ENCODE measurements around the gene GTF2F2. TPM values are rescaled to one million over a fixed set of nuclear protein-coding genes. Genes with fewer than 3 reads are reported as not detected.

GTF2F2 gene
- total RNA-seq, 2 donors from 2014 or later: 18.7 to 20.5 TPM

DNA sequence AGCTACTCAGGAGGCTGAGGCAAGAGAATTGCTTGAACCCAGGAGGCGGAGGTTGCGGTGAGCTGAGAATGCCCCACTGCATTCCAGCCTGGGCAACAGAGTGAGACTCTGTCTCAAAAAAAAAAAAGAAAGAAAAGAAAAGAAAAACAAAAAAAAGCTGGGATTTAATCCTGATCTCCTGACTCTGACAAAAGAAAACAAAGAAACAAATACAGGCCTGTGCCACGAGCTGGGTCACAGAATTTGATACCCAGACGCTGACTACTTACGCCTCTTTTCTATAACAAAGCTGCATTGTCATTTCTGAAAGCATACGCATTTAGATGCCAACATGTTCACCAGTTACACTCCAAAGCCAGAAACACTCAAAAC, 18.2 kb upstream of the GTF2F2 start:
- no peaks in the 10 kb centered on the region for H3K4me1 ChIP-seq
- H3K27ac ChIP-seq: no peak overlapping the region
- no peak for DNase-seq
- no peak overlapping the region for H3K9ac ChIP-seq (ENCODE audit: low read depth in 2 of 2, low read length in 2 of 2)
- no peaks in the 10 kb centered on the region for H3K27me3 ChIP-seq
- intact Hi-C loops (cut with DNase I): no loop called here
- no peak overlapping the region for H3K4me3 ChIP-seq
- no peaks in the 10 kb centered on the region for H3K9me3 ChIP-seq
- H3K36me3 ChIP-seq: no peaks in the 10 kb centered on the region
- TF ChIP-seq, protein P1, sequence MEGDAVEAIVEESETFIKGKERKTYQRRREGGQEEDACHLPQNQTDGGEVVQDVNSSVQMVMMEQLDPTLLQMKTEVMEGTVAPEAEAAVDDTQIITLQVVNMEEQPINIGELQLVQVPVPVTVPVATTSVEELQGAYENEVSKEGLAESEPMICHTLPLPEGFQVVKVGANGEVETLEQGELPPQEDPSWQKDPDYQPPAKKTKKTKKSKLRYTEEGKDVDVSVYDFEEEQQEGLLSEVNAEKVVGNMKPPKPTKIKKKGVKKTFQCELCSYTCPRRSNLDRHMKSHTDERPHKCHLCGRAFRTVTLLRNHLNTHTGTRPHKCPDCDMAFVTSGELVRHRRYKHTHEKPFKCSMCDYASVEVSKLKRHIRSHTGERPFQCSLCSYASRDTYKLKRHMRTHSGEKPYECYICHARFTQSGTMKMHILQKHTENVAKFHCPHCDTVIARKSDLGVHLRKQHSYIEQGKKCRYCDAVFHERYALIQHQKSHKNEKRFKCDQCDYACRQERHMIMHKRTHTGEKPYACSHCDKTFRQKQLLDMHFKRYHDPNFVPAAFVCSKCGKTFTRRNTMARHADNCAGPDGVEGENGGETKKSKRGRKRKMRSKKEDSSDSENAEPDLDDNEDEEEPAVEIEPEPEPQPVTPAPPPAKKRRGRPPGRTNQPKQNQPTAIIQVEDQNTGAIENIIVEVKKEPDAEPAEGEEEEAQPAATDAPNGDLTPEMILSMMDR (IDR thresholded peaks at IDR 0.05): no peak

DNA sequence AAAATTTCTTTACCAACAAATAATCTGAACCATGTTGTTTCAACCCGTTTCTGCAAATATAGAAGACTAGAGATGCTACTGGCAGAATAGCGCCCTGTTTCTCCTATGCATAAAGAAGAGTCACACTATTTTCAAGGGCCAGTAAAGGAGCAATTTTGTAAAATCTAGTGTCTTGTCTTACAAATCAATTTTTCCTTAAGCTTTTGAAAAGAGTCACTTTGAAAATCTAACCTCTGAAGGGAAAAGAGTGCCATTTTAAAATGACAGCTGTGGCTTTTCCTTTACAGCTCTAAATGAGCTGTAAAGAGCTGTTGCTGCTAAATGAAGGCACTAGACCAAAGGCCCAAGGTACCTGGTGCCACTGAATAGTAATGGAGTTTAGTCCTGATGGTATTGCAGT, 16.9 kb upstream of the GTF2F2 start:
- TF ChIP-seq, protein P1 (IDR thresholded peaks at IDR 0.05): no peak
- H3K4me3 ChIP-seq: no peak overlapping the region

DNA sequence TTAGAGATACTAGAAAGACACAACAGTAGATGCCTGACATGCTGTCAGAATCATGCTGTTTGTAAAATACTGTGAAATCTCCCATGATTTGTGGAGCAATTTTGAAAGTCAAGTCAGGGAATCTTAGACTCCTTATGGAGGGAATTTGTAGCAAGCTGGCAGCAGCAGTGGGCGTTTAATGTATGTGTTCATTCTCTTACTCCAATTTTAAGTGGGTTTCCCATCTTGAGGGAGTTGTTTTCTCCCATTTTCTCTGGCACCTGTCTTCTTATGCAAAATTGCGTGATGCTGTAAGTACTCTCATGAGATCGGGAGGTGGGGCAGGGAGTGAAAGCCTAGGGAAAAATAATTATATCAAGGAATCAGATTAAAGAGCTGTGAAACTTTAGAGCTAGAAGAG, 16.0 kb upstream of the GTF2F2 start:
- no peaks in the 10 kb centered on the region for H3K36me3 ChIP-seq
- H3K27me3 ChIP-seq: no peaks in the 10 kb centered on the region
- TF ChIP-seq, protein P1 (IDR thresholded peaks at IDR 0.05): no peak
- no peaks in the 10 kb centered on the region for H3K9me3 ChIP-seq
- H3K4me1 ChIP-seq: no peaks in the 10 kb centered on the region
- H3K9ac ChIP-seq (ENCODE audit: low read depth in 2 of 2, low read length in 2 of 2): no peak overlapping the region
- H3K4me3 ChIP-seq: no peak overlapping the region
- DNase-seq: no peak
- intact Hi-C loops (cut with DNase I): no loop called here
- no peak overlapping the region for H3K27ac ChIP-seq

More for the DNA sequence above, 16.9 kb upstream of the GTF2F2 start:
- H3K4me1 ChIP-seq: no peaks in the 10 kb centered on the region
- H3K9me3 ChIP-seq: no peaks in the 10 kb centered on the region
- no peak overlapping the region for H3K9ac ChIP-seq (ENCODE audit: low read depth in 2 of 2, low read length in 2 of 2)
- H3K27me3 ChIP-seq: no peaks in the 10 kb centered on the region
- DNase-seq: no peak
- H3K27ac ChIP-seq: no peak overlapping the region
- intact Hi-C loops (cut with DNase I): no loop called here
- H3K36me3 ChIP-seq: no peaks in the 10 kb centered on the region

DNA sequence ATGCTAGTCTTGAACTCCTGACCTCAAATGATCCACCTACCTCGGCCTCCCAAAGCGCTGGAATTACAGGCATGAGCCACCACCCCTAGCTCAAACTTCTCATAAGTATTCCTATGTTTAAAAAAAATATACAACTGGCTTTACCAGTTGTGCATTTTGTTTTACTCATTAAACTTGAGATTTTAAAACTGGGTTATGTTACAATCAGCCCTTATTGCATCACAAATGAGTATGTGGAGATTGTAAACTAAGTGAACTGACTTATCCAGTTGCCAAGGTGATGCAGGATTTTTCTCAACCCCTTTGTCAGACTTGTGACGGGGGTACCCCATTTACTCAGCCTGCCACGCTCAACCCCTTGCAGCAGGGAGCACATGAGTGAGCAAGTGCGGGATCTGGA, 14.4 kb upstream of the GTF2F2 start:
- no peaks in the 10 kb centered on the region for H3K9me3 ChIP-seq
- intact Hi-C loops (cut with DNase I): no loop called here
- TF ChIP-seq, protein P1 (IDR thresholded peaks at IDR 0.05): no peak
- DNase-seq: no peak
- H3K27me3 ChIP-seq: no peaks in the 10 kb centered on the region
- no peak overlapping the region for H3K27ac ChIP-seq
- no peaks in the 10 kb centered on the region for H3K36me3 ChIP-seq
- H3K4me1 ChIP-seq: no peaks in the 10 kb centered on the region
- H3K4me3 ChIP-seq: no peak overlapping the region
- H3K9ac ChIP-seq (ENCODE audit: low read depth in 2 of 2, low read length in 2 of 2): no peak overlapping the region

DNA sequence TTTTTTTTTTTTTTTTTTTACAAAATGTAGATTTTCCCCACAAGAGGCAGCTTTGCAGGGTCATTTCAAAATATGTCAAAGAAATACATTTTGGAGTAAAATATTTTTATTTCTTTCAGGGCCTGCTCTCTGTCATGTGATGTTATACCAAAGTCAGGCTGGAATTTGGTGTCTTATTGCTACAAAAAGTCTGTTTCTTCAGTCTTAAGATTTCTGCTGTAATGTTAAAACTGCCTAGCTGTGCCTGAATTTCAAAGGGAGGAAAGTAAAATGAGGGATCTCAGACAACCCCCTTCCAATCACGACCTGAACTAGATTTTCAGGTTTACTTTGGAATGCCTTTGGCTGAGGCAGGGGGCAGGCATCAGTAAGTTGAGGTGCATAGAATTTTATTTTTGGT, 12.8 kb upstream of the GTF2F2 start:
- intact Hi-C loops (cut with DNase I): no loop called here
- Histone ChIP-seq H3K4me1 (no peaks in the 10 kb centered on the region), H3K27ac (no peak overlapping the region), H3K9me3 (no peaks in the 10 kb centered on the region), H3K27me3 (no peaks in the 10 kb centered on the region), H3K4me3 (no peak overlapping the region), H3K9ac (ENCODE audit: low read depth in 2 of 2, low read length in 2 of 2) (no peak overlapping the region), H3K36me3 (no peaks in the 10 kb centered on the region)
- no peak for DNase-seq
- TF ChIP-seq, protein P1 (IDR thresholded peaks at IDR 0.05): no peak

DNA sequence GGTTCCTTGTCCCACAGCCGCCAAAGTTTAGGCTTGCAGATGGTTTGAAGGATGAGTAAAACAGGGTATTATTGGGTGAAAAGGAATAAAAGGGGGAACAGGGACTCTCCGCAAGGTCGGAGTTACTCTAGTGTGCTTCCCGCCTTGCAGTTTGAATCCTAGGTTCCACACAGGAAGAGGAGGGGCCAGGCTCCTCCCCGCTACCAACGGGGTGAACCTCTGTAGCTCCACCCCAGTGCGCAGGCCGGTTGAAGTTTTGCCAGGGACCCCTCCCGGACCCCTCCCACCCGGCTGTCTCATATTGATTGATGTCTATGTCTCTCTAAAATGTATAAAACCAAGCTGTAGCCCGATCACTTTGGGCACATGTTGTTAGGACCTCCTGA, 11.6 kb upstream of the GTF2F2 start:
- Histone ChIP-seq H3K4me1 (no peaks in the 10 kb centered on the region), H3K4me3 (no peak overlapping the region), H3K9me3 (no peaks in the 10 kb centered on the region), H3K27ac (no peak overlapping the region), H3K36me3 (no peaks in the 10 kb centered on the region), H3K27me3 (no peaks in the 10 kb centered on the region), H3K9ac (ENCODE audit: low read depth in 2 of 2, low read length in 2 of 2) (no peak overlapping the region)
- intact Hi-C loops (cut with DNase I): no loop called here
- no peak for DNase-seq
- TF ChIP-seq, protein P1 (IDR thresholded peaks at IDR 0.05): no peak

All from colonic mucosa (tissue), 4 donors.